Body of pancreas (tissue), 4 donors: Measurements from ENCODE around the gene NGDN.
"Not testable (repeated sequence)": the region's sequence is repeated elsewhere in the genome, so short reads cannot be mapped to it uniquely, and the experiment has no call there.

Experiments
- CTCF ChIP-seq, 7 experiments: fragments of 450-650 bp in 4 of 7; fragments of 200-600 bp in 3 of 7; sonication (generic) in 3 of 7; IDR thresholded peaks; one replicate each; pipeline ENCODE4 v1.5.1; 2016 to 2019; ENCODE audit warnings: antibody characterized with exemption in 7 of 7
- POLR2A ChIP-seq, 3 donors: fragments of 450-650 bp; IDR thresholded peaks; one replicate each; pipeline ENCODE4 v1.6.1; 2016; ENCODE audit warnings: antibody characterized with exemption in 3 of 3, mild to moderate bottlenecking in 2 of 3

GRCh38 chr14:23425798-23426197, 43.7 kb upstream of the NGDN start:
- not testable (repeated sequence) for TF ChIP-seq CTCF, POLR2A (IDR thresholded peaks at IDR 0.05)
